K562 (cell line): Measurements from ENCODE around the gene ZPLD1. TPM values are rescaled to one million over a fixed set of nuclear protein-coding genes. Genes with fewer than 3 reads are reported as not detected.

ENCODE experiments used
- ATAC-seq: fragments of 200-7000 bp; cut with Tn5 transposase; 3 replicates; pipeline ENCODE4 v1.9.1; 2020; ENCODE audit warnings: moderate library complexity
- BruUV-seq: library from RNA; stranded (reverse); fragments of 400-500 nt; replicated peaks from 2 replicates; lab custom pipeline; 2021; lab: Mats Ljungman, UMichigan
- CTCF ChIA-PET: fragments of 300-600 bp; formaldehyde crosslinking; extraction: SDS; loops from one replicate; lab custom pipeline; 2021; ENCODE audit warnings: low intra/inter-chr PET ratio; lab: Yijun Ruan, JAX
- POLR2A ChIA-PET: fragments of 300-600, 350-650 bp; sonication (Branson Sonifier 250); formaldehyde crosslinking; extraction: SDS; loops from one replicate; lab custom pipeline; 2021; ENCODE audit warnings: antibody characterized with exemption, inconsistent platforms; lab: Yijun Ruan, JAX
- DNase-seq, 4 experiments: peaks; one replicate each; pipeline versions ENCODE4 v3.0.0 to v3.0.0-alpha.2; 2011 to 2018; ENCODE audit warnings: low spot score in 3 of 4, mixed read lengths in 3 of 4; ENCODE audit errors: extremely low read depth in 1 of 4
- FAIRE-seq: peaks from 2 replicates; lab custom pipeline; 2011; peaks lifted over from hg19 to GRCh38; lab: Jason Lieb, UNC
- H2AFZ ChIP-seq: 2 replicates; pipeline ENCODE4 v1.6.0; 2011; ENCODE audit warnings: low read depth, low read length, control low read depth, inconsistent platforms
- H3K27ac ChIP-seq: fragments of 200-600 bp; 3 replicates; pipeline ENCODE4 v1.8.0; 2011; ENCODE audit warnings: low read depth, mild to moderate bottlenecking, control low read depth, inconsistent platforms, low read length, moderate library complexity, mixed read lengths; ENCODE audit errors: extremely low read depth
- H3K27me3 ChIP-seq, 2 experiments: fragments of 300-600 bp in 1 of 2; 2 replicates in 1 of 2; 3 replicates in 1 of 2; pipeline versions ENCODE4 v1.6.0 to v1.8.0; 2011; ENCODE audit warnings: inconsistent platforms in 2 of 2, low read length in 2 of 2, mild to moderate bottlenecking in 1 of 2, mixed read lengths in 1 of 2, moderate library complexity in 1 of 2; ENCODE audit not compliant: control insufficient read depth in 2 of 2, insufficient read depth in 2 of 2
- H3K36me3 ChIP-seq: fragments of 300-600 bp; 3 replicates; pipeline ENCODE4 v1.8.0; 2011; ENCODE audit warnings: mild to moderate bottlenecking, low read length, inconsistent platforms; ENCODE audit not compliant: control insufficient read depth, insufficient read depth
- H3K4me1 ChIP-seq, 2 experiments: fragments of 200-600 bp in 1 of 2; replicated peaks in 1 of 2; 2 replicates in 1 of 2; 3 replicates in 1 of 2; pipeline versions ENCODE4 v1.5.1 to v1.8.0; 2011; ENCODE audit warnings: inconsistent platforms in 2 of 2, low read length in 2 of 2, mild to moderate bottlenecking in 1 of 2, mixed read lengths in 1 of 2, moderate library complexity in 1 of 2; ENCODE audit not compliant: control insufficient read depth in 2 of 2, insufficient read depth in 2 of 2
- H3K4me2 ChIP-seq: 2 replicates; pipeline ENCODE4 v1.6.1; 2011; ENCODE audit warnings: low read length, control low read depth, inconsistent platforms, mixed read lengths; ENCODE audit not compliant: insufficient read depth
- H3K4me3 ChIP-seq: fragments of 200-600 bp; sonication (generic), shearing (Covaris generic); 2 replicates; pipeline ENCODE4 v1.5.1; 2016; ENCODE audit warnings: control low read depth, inconsistent platforms
- H3K79me2 ChIP-seq: fragments of 200-600 bp; 3 replicates; pipeline ENCODE4 v1.8.0; 2011; ENCODE audit warnings: low read length, inconsistent platforms; ENCODE audit not compliant: control insufficient read depth, insufficient read depth
- H3K9ac ChIP-seq, 2 experiments: 2 replicates each; pipeline versions ENCODE4 v1.6.0 to v1.6.1; 2011; ENCODE audit warnings: low read depth in 2 of 2, low read length in 2 of 2, control low read depth in 1 of 2, inconsistent platforms in 1 of 2, mild to moderate bottlenecking in 1 of 2, mixed read lengths in 1 of 2; ENCODE audit not compliant: insufficient read depth in 1 of 2
- H3K9me1 ChIP-seq: one replicate; pipeline ENCODE4 v1.6.0; 2011; ENCODE audit warnings: inconsistent platforms, mild to moderate bottlenecking, low read length, moderate library complexity; ENCODE audit not compliant: control insufficient read depth, insufficient read depth
- H3K9me3 ChIP-seq: replicated peaks from 2 replicates; pipeline ENCODE4 v1.5.1; 2011; ENCODE audit warnings: low read depth, low read length, inconsistent platforms; ENCODE audit not compliant: control insufficient read depth, insufficient read depth
- H4K20me1 ChIP-seq: replicated peaks from 2 replicates; pipeline ENCODE4 v1.6.1; 2011; ENCODE audit warnings: low read length, inconsistent platforms, mixed read lengths; ENCODE audit not compliant: control insufficient read depth, insufficient read depth
- BMI1 ChIP-seq: fragments of 150-350 bp; IDR thresholded peaks from 2 replicates; pipeline ENCODE4 v1.6.1; 2014; ENCODE audit warnings: low read length
- BRCA1 ChIP-seq, 2 experiments: fragments of 450-650 bp in 1 of 2; sonication (generic) in 1 of 2; formaldehyde crosslinking in 1 of 2; IDR thresholded peaks; 2 replicates each; pipeline versions ENCODE4 v1.5.0 to v1.6.1; 2017 to 2020; ENCODE audit warnings: mild to moderate bottlenecking in 1 of 2, missing genetic modification reagents in 1 of 2
- BRD4 ChIP-seq: fragments of 200-600 bp; sonication (generic); IDR thresholded peaks from 2 replicates; pipeline ENCODE4 v1.6.1; 2017; ENCODE audit warnings: inconsistent platforms
- FUS ChIP-seq: fragments of 200-400 bp; formaldehyde crosslinking; optimal IDR thresholded peaks from 2 replicates; pipeline ENCODE3; 2017; ENCODE audit warnings: low read depth, low read length
- HES1 ChIP-seq: fragments of 450-650 bp; IDR thresholded peaks from 2 replicates; pipeline ENCODE4 v1.6.1; 2016; ENCODE audit warnings: low read depth, mild to moderate bottlenecking, moderate library complexity
- NBN ChIP-seq: fragments of 450-650 bp; IDR thresholded peaks from 2 replicates; pipeline ENCODE4 v1.6.1; 2016; ENCODE audit warnings: low read depth, mild to moderate bottlenecking
- NEUROD1 ChIP-seq: fragments of 150-350 bp; IDR thresholded peaks from 2 replicates; pipeline ENCODE4 v1.6.1; 2014; ENCODE audit warnings: borderline replicate concordance, low read length, low read depth; ENCODE audit not compliant: partially characterized antibody
- OTX1 ChIP-seq: fragments of 450-650 bp; formaldehyde crosslinking; IDR thresholded peaks from 2 replicates; pipeline ENCODE4 v1.4.0; 2022; ENCODE audit warnings: mild to moderate bottlenecking
- PYGO2 ChIP-seq: fragments of 450-650 bp; IDR thresholded peaks from 2 replicates; pipeline ENCODE4 v1.6.1; 2016; ENCODE audit warnings: mild to moderate bottlenecking, missing genetic modification characterization, moderate library complexity, missing compliant biosample characterization
- RBM15 ChIP-seq: fragments of 200-400 bp; formaldehyde crosslinking; IDR thresholded peaks from 2 replicates; pipeline ENCODE4 v1.6.1; 2018; ENCODE audit warnings: mild to moderate bottlenecking, low read length, moderate library complexity; ENCODE audit not compliant: insufficient read depth
- STAT5A ChIP-seq: IDR thresholded peaks from 2 replicates; pipeline ENCODE4 v1.6.1; 2012; ENCODE audit warnings: low read length, inconsistent platforms, borderline replicate concordance
- TCF7 ChIP-seq: sonication (generic); IDR thresholded peaks from 2 replicates; pipeline ENCODE4 v1.6.1; 2016; ENCODE audit warnings: antibody characterized with exemption, borderline replicate concordance
- TEAD2 ChIP-seq: fragments of 450-650 bp; IDR thresholded peaks from 2 replicates; pipeline ENCODE4 v1.6.1; 2016; ENCODE audit warnings: missing genetic modification characterization, control low read depth, missing compliant biosample characterization
- THAP7 ChIP-seq: fragments of 250-450 bp; sonication (Bioruptor Pico); IDR thresholded peaks from 2 replicates; pipeline ENCODE4 v1.5.0; 2021
- ZNF146 ChIP-seq: IDR thresholded peaks from one replicate; pipeline ENCODE4 v1.6.1; 2018; ENCODE audit warnings: missing compliant biosample characterization; ENCODE audit not compliant: unreplicated experiment
- ZNF384 ChIP-seq: IDR thresholded peaks from 2 replicates; pipeline ENCODE4 v1.6.1; 2012; ENCODE audit warnings: low read depth, low read length, improper control_type of control experiment
- ZNF398 ChIP-seq: fragments of 250-450 bp; sonication (Bioruptor Pico); IDR thresholded peaks from 2 replicates; pipeline ENCODE4 v1.8.0; 2021; ENCODE audit warnings: moderate library complexity, mild to moderate bottlenecking, inconsistent platforms
- ZNF695 ChIP-seq: fragments of 450-650 bp; formaldehyde crosslinking; IDR thresholded peaks from 2 replicates; pipeline ENCODE4 v1.4.0; 2020; ENCODE audit warnings: mild to moderate bottlenecking, moderate library complexity
- ZNF717 ChIP-seq: fragments of 250-450 bp; sonication (Bioruptor Pico); IDR thresholded peaks from 2 replicates; pipeline ENCODE4 v1.5.0; 2021
- WGBS: fragments of 100-300 bp; shearing (Covaris generic); methylation state at CpG from one replicate; pipeline ENCODE4 v1.1.6; 2016; ENCODE audit warnings: low coverage, mixed read lengths; ENCODE audit not compliant: insufficient coverage; ENCODE audit errors: missing lambda C conversion rate; 5-methylcytosine and 5-hydroxymethylcytosine counted together
- in situ Hi-C: fragments of 300-500 bp; cut with MboI; formaldehyde crosslinking; loops from 4 replicates; pipeline ENCODE4 v1.15.0; 2018; ENCODE audit warnings: inconsistent platforms, mixed read lengths
- intact Hi-C: fragments of 100-400 bp; cut with micrococcal nuclease; formaldehyde crosslinking; loops from 2 replicates; pipeline ENCODE4 v1.14.2; 2022
- polyA plus RNA-seq, 8 experiments: library from polyadenylated mRNA; depleted of rRNA in 4 of 8; stranded (reverse) in 5 of 8; unstranded in 3 of 8; fragments of >200 nt; fragmentation: Nextera tagmentation in 2 of 8; fragmentation: Illumina TruSeq in 1 of 8; extraction: Ambion mirVana in 2 of 8; extraction: Trizol in 1 of 8; gene quantifications; 2 replicates each; pipeline versions ENCODE4 v1.2.1 to v1.2.3, GENCODE V29; 2011 to 2014; ENCODE audit warnings: inconsistent platforms in 1 of 8, missing spikeins in 1 of 8
- total RNA-seq, 7 experiments: library from RNA; depleted of rRNA in 6 of 7; stranded (reverse); fragments of >200 nt in 6 of 7; fragmentation: Illumina TruSeq in 2 of 7; extraction: Trizol in 2 of 7; gene quantifications; 2 replicates each; pipeline versions ENCODE4 v1.2.1 to v1.2.3, GENCODE V29; 2011 to 2021; ENCODE audit warnings: low replicate concordance in 1 of 7

Gene ZPLD1
- total and polyA plus RNA-seq, 9 of the 15 experiments (the other 6 are each of a cell fraction or from before 2014, with no cell fraction given): 0.03 to 0.10 (median 0.04) TPM; not detected in 6

GRCh38 chr3:102497571-102497970 is 62.8 kb downstream of the ZPLD1 start:
- ATAC-seq (no peak), FAIRE-seq (no peak), DNase-seq (no peak)
- Histone ChIP-seq H3K9me1 (no peaks in the 10 kb centered on the region), H3K79me2 (no peaks in the 10 kb centered on the region), H3K4me1 (no peaks in the 10 kb centered on the region), H4K20me1 (no peaks in the 10 kb centered on the region), H3K4me3 (no peak overlapping the region), H3K9ac (no peak overlapping the region), H3K27me3 (no peaks in the 10 kb centered on the region), H3K4me2 (no peak overlapping the region), H3K9me3 (no peaks in the 10 kb centered on the region), H3K36me3 (no peaks in the 10 kb centered on the region), H2AFZ (no peak overlapping the region), H3K27ac (no peak overlapping the region)
- intact Hi-C loops: no loop called here
- ChIA-PET CTCF (no interaction called here), POLR2A (no interaction called here)
- 3% methylated on average over 3 of the region's 3 CpGs for WGBS
- TF ChIP-seq BRCA1 (IDR thresholded peaks at IDR 0.05) (no peak), BRCA1 (CRISPR knock-in tag; IDR thresholded peaks at IDR 0.05) (no peak), TCF7 (no peak), ZNF398 (CRISPR knock-in tag) (no peak), STAT5A (no peak), HES1 (no peak), NEUROD1 (no peak), TEAD2 (tag) (no peak), BMI1 (no peak), ZNF717 (no peak), OTX1 (CRISPR knock-in tag) (no peak), ZNF384 (no peak), BRD4 (no peak), NBN (no peak), ZNF146 (no peak), PYGO2 (tag) (no peak), FUS (no peak), ZNF695 (no peak), RBM15 (no peak), THAP7 (CRISPR knock-in tag) (no peak)
- BruUV-seq: no TSS peak
- in situ Hi-C loops: no loop called here
